Ecto neural progenitor cell (in vitro differentiated cells): ENCODE data around the gene SLC25A28.

ENCODE experiments used
- DNase-seq: peaks from one replicate; pipeline ENCODE4 v3.0.0-alpha.2; 2018; ENCODE audit warnings: low spot score

The SLC25A28 gene

GRCh38 chr10:99590799-99591198, 29.4 kb downstream of the SLC25A28 start:
- no peak for DNase-seq

- no peak for DNase-seq
These were observed 36.6 kb downstream of the SLC25A28 start for GRCh38 chr10:99583687-99584086.

- DNase-seq = no peak
These were observed 37.9 kb downstream of the SLC25A28 start for GRCh38 chr10:99582255-99582770.

GRCh38 chr10:99579971-99580370, 40.3 kb downstream of the SLC25A28 start:
- DNase-seq = no peak

GRCh38 chr10:99573790-99574189, 46.4 kb downstream of the SLC25A28 start:
- DNase-seq = no peak

- no peak for DNase-seq
These were observed 48.4 kb downstream of the SLC25A28 start for GRCh38 chr10:99571816-99572215.

GRCh38 chr10:99569961-99570360, 50.3 kb downstream of the SLC25A28 start:
- DNase-seq = no peak

- no peak for DNase-seq
These were observed 50.8 kb downstream of the SLC25A28 start for GRCh38 chr10:99569253-99569939.

- DNase-seq = no peak
These were observed 55.1 kb downstream of the SLC25A28 start for GRCh38 chr10:99565166-99565565.

GRCh38 chr10:99564361-99564760, 55.9 kb downstream of the SLC25A28 start:
- DNase-seq = no peak

GRCh38 chr10:99562631-99563030, 57.6 kb downstream of the SLC25A28 start:
- DNase-seq = no peak
